ENCODE results near the gene FGD2. TPM values are rescaled to one million over a fixed set of nuclear protein-coding genes. Genes with fewer than 3 reads are reported as not detected.

The FGD2 gene
- total and polyA plus RNA-seq, 2 experiments from 2014 or later, result 0.13 to 0.14 TPM

DNA sequence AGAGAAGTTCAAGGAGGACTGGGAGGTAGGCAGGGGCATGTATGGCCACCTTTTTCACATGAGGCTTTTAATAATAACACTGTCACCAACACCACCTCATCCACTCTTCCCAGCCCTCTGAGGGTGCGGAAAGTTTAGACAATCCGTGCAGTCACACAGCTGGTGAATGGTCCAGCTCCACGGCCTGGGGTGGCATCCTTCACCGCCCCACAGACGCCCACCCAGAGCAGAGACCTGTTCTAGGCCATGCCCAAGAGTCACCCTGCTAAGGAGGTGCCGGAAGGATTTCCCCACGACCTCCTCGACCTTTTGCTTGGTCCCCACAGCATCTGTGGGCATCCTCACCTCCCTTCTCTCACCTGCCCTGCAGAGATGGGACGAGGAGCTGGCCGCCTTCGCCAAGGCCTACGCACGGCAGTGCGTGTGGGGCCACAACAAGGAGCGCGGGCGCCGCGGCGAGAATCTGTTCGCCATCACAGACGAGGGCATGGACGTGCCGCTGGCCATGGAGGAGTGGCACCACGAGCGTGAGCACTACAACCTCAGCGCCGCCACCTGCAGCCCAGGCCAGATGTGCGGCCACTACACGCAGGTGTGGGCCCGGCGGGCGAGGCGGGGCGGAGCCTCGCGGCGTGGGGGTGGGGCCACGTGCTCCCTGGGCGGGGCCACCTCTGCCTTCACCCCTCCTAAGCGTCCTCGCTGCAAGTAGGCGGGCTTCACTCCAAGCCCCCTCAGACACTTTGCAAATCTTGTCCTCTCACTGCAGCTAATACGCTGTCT is 46.5 kb upstream of the FGD2 start:
- DNase-seq (ENCODE audit: low spot score), result peak; percentile 70
- TF ChIP-seq, protein P1, sequence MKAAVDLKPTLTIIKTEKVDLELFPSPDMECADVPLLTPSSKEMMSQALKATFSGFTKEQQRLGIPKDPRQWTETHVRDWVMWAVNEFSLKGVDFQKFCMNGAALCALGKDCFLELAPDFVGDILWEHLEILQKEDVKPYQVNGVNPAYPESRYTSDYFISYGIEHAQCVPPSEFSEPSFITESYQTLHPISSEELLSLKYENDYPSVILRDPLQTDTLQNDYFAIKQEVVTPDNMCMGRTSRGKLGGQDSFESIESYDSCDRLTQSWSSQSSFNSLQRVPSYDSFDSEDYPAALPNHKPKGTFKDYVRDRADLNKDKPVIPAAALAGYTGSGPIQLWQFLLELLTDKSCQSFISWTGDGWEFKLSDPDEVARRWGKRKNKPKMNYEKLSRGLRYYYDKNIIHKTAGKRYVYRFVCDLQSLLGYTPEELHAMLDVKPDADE (IDR thresholded peaks at IDR 0.05), result no peak
- TF ChIP-seq, protein P2, sequence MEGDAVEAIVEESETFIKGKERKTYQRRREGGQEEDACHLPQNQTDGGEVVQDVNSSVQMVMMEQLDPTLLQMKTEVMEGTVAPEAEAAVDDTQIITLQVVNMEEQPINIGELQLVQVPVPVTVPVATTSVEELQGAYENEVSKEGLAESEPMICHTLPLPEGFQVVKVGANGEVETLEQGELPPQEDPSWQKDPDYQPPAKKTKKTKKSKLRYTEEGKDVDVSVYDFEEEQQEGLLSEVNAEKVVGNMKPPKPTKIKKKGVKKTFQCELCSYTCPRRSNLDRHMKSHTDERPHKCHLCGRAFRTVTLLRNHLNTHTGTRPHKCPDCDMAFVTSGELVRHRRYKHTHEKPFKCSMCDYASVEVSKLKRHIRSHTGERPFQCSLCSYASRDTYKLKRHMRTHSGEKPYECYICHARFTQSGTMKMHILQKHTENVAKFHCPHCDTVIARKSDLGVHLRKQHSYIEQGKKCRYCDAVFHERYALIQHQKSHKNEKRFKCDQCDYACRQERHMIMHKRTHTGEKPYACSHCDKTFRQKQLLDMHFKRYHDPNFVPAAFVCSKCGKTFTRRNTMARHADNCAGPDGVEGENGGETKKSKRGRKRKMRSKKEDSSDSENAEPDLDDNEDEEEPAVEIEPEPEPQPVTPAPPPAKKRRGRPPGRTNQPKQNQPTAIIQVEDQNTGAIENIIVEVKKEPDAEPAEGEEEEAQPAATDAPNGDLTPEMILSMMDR (conservative IDR thresholded peaks at IDR 0.05; ENCODE audit: low read depth in 2 of 2), result peak in 1 of 2 experiments; percentile 53; a peak in 2 of 4 replicates
- no peak for TF ChIP-seq CREB1 (CRISPR knock-in tag; IDR thresholded peaks at IDR 0.05; ENCODE audit: low read depth)
- H3K36me3 Mint-ChIP-seq (ENCODE audit: low read depth), result no peaks in the 10 kb centered on the region
- H3K4me1 Mint-ChIP-seq, result peaks cover 17% of the 10 kb centered on the region
- H3K27ac Mint-ChIP-seq, result no peak overlapping the region; the same call in 1 of the 2 replicates
- H3K79me2 ChIP-seq (replicated peaks; ENCODE audit: insufficient read depth), result no peaks in the 10 kb centered on the region
- peak overlapping the region; percentile 38; the same call in 1 of the 2 replicates for H2AFZ ChIP-seq
- no peaks in the 10 kb centered on the region for H3F3A ChIP-seq (replicated peaks; ENCODE audit: low read depth)
- H3K27me3 Mint-ChIP-seq (ENCODE audit: insufficient read depth, low read depth, poor library complexity), result peaks cover 7% of the 10 kb centered on the region
- no peaks in the 10 kb centered on the region for H3K27me3 ChIP-seq (ENCODE audit: insufficient read depth)
- H3K4me3 Mint-ChIP-seq, result no peak overlapping the region
- H3K36me3 ChIP-seq (ENCODE audit: insufficient read depth), result no peaks in the 10 kb centered on the region
- no peak overlapping the region for H3K27ac ChIP-seq (ENCODE audit: low read depth)
- peak overlapping the region; percentile 57; the same call in 1 of the 2 replicates for H3K4me2 ChIP-seq
- H3K9me2 ChIP-seq (ENCODE audit: insufficient read depth), result no peaks in the 10 kb centered on the region
- H3K4me3 ChIP-seq, result no peak overlapping the region
- no peaks in the 10 kb centered on the region for H4K20me1 ChIP-seq (replicated peaks; ENCODE audit: insufficient read depth)
- H3K4me1 ChIP-seq (ENCODE audit: insufficient read depth), result no peaks in the 10 kb centered on the region; the same call in 1 of the 2 replicates
- no peaks in the 10 kb centered on the region for H3K9me3 Mint-ChIP-seq
- ATAC-seq, result peak; percentile 73

DNA sequence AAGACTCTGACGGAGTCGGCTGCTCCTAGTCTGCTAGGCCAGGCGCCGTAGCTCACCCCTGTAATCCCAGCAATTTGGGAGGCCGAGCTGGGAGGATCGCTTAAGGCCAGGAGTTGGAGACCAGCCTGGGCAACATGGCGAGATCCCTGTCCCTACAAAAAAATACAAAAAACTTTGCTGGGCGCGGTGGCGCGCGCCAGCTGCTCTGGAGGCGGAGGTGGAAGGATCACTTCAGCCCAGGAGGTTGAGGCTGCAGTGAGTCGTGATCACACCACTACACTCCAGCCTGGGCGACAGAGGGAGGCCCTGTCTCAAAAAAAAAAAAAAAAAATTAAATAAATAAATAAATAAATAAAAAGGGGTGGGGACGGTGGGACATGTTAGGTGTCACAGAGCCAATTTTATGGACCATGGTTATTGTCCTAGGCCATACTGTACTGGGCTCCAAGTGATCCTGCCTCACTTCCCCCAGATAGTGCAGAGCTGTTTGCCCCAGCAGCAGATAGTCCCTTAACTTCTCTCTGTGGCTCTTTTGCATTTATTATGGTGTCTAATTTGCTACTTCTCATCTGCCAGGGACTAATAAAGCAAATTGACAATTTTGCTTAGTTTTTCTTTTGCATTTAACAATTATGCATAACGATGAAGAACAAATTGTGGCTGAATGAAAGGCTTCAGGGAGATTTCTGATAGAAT is 45.8 kb upstream of the FGD2 start:
- H3K27me3 Mint-ChIP-seq (ENCODE audit: insufficient read depth, low read depth, poor library complexity), result peaks cover 5% of the 10 kb centered on the region
- H3K4me3 Mint-ChIP-seq, result no peak overlapping the region
- DNase-seq (ENCODE audit: low spot score) (no peak), ATAC-seq (no peak)
- H3K36me3 Mint-ChIP-seq (ENCODE audit: low read depth), result no peaks in the 10 kb centered on the region
- Histone ChIP-seq H3K27me3 (ENCODE audit: insufficient read depth) (no peaks in the 10 kb centered on the region), H3K4me1 (ENCODE audit: insufficient read depth) (no peaks in the 10 kb centered on the region; the same call in 1 of the 2 replicates), H3K27ac (ENCODE audit: low read depth) (no peak overlapping the region), H4K20me1 (replicated peaks; ENCODE audit: insufficient read depth) (no peaks in the 10 kb centered on the region), H3K9me2 (ENCODE audit: insufficient read depth) (no peaks in the 10 kb centered on the region), H3F3A (replicated peaks; ENCODE audit: low read depth) (no peaks in the 10 kb centered on the region), H2AFZ (no peak overlapping the region), H3K4me2 (no peak overlapping the region; the same call in 1 of the 2 replicates), H3K4me3 (no peak overlapping the region), H3K36me3 (ENCODE audit: insufficient read depth) (no peaks in the 10 kb centered on the region), H3K79me2 (replicated peaks; ENCODE audit: insufficient read depth) (no peaks in the 10 kb centered on the region)
- no peak for TF ChIP-seq EZH2 (IDR thresholded peaks at IDR 0.05; ENCODE audit: low read depth, unreplicated experiment)
- TF ChIP-seq, protein P2 (conservative IDR thresholded peaks at IDR 0.05; ENCODE audit: low read depth in 2 of 2), result no peak
- TF ChIP-seq, protein P3, sequence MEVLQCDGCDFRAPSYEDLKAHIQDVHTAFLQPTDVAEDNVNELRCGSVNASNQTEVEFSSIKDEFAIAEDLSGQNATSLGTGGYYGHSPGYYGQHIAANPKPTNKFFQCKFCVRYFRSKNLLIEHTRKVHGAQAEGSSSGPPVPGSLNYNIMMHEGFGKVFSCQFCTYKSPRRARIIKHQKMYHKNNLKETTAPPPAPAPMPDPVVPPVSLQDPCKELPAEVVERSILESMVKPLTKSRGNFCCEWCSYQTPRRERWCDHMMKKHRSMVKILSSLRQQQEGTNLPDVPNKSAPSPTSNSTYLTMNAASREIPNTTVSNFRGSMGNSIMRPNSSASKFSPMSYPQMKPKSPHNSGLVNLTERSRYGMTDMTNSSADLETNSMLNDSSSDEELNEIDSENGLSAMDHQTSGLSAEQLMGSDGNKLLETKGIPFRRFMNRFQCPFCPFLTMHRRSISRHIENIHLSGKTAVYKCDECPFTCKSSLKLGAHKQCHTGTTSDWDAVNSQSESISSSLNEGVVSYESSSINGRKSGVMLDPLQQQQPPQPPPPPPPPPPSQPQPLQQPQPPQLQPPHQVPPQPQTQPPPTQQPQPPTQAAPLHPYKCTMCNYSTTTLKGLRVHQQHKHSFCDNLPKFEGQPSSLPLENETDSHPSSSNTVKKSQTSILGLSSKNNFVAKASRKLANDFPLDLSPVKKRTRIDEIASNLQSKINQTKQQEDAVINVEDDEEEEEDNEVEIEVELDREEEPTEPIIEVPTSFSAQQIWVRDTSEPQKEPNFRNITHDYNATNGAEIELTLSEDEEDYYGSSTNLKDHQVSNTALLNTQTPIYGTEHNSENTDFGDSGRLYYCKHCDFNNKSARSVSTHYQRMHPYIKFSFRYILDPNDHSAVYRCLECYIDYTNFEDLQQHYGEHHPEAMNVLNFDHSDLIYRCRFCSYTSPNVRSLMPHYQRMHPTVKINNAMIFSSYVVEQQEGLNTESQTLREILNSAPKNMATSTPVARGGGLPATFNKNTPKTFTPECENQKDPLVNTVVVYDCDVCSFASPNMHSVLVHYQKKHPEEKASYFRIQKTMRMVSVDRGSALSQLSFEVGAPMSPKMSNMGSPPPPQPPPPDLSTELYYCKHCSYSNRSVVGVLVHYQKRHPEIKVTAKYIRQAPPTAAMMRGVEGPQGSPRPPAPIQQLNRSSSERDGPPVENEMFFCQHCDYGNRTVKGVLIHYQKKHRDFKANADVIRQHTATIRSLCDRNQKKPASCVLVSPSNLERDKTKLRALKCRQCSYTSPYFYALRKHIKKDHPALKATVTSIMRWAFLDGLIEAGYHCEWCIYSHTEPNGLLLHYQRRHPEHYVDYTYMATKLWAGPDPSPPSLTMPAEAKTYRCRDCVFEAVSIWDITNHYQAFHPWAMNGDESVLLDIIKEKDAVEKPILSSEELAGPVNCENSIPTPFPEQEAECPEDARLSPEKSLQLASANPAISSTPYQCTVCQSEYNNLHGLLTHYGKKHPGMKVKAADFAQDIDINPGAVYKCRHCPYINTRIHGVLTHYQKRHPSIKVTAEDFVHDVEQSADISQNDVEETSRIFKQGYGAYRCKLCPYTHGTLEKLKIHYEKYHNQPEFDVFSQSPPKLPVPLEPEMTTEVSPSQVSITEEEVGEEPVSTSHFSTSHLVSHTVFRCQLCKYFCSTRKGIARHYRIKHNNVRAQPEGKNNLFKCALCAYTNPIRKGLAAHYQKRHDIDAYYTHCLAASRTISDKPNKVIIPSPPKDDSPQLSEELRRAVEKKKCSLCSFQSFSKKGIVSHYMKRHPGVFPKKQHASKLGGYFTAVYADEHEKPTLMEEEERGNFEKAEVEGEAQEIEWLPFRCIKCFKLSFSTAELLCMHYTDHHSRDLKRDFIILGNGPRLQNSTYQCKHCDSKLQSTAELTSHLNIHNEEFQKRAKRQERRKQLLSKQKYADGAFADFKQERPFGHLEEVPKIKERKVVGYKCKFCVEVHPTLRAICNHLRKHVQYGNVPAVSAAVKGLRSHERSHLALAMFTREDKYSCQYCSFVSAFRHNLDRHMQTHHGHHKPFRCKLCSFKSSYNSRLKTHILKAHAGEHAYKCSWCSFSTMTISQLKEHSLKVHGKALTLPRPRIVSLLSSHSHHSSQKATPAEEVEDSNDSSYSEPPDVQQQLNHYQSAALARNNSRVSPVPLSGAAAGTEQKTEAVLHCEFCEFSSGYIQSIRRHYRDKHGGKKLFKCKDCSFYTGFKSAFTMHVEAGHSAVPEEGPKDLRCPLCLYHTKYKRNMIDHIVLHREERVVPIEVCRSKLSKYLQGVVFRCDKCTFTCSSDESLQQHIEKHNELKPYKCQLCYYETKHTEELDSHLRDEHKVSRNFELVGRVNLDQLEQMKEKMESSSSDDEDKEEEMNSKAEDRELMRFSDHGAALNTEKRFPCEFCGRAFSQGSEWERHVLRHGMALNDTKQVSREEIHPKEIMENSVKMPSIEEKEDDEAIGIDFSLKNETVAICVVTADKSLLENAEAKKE (CRISPR knock-in tag; IDR thresholded peaks at IDR 0.05), result no peak
- no peak for TF ChIP-seq ZNF331 (CRISPR knock-in tag; IDR thresholded peaks at IDR 0.05; ENCODE audit: low read depth)
- H3K9me3 Mint-ChIP-seq, result no peaks in the 10 kb centered on the region
- H3K27ac Mint-ChIP-seq, result no peak overlapping the region
- peaks cover 19% of the 10 kb centered on the region for H3K4me1 Mint-ChIP-seq
